H9 (cell line): ENCODE results near the gene CHMP4A. TPM values are rescaled to one million over a fixed set of nuclear protein-coding genes. Genes with fewer than 3 reads are reported as not detected.

Source experiments
- DNase-seq: peaks from one replicate; pipeline ENCODE4 v3.0.0-alpha.2; 2017
- H2AFZ ChIP-seq: one replicate; pipeline ENCODE4 v1.6.1; 2013; ENCODE audit warnings: mild to moderate bottlenecking, low read length, control low read depth, moderate library complexity
- H2AK5ac ChIP-seq: 2 replicates; pipeline ENCODE4 v1.6.1; 2013; ENCODE audit warnings: low read length, control low read depth, mixed read lengths; ENCODE audit not compliant: insufficient read length
- H2BK120ac ChIP-seq: one replicate; pipeline ENCODE4 v1.6.1; 2013; ENCODE audit warnings: low read depth, mild to moderate bottlenecking, low read length, control low read depth, inconsistent platforms; ENCODE audit not compliant: poor library complexity, severe bottlenecking
- H2BK12ac ChIP-seq: 2 replicates; pipeline ENCODE4 v1.6.1; 2013; ENCODE audit warnings: low read length, control low read depth, mixed read lengths, low read depth; ENCODE audit not compliant: insufficient read length
- H2BK15ac ChIP-seq: 2 replicates; pipeline ENCODE4 v1.6.1; 2013; ENCODE audit warnings: low read depth, low read length, control low read depth
- H2BK20ac ChIP-seq: one replicate; pipeline ENCODE4 v1.6.1; 2013; ENCODE audit warnings: low read depth, mild to moderate bottlenecking, low read length, control low read depth, inconsistent platforms; ENCODE audit not compliant: poor library complexity, severe bottlenecking
- H2BK5ac ChIP-seq: 2 replicates; pipeline ENCODE4 v1.6.1; 2013; ENCODE audit warnings: low read length, control low read depth, mixed read lengths; ENCODE audit not compliant: insufficient read length
- H3K14ac ChIP-seq: 2 replicates; pipeline ENCODE4 v1.6.1; 2013; ENCODE audit warnings: low read length, control low read depth; ENCODE audit not compliant: insufficient read depth
- H3K18ac ChIP-seq: 2 replicates; pipeline ENCODE4 v1.6.1; 2013; ENCODE audit warnings: low read depth, mild to moderate bottlenecking, mixed read lengths, low read length, control low read depth; ENCODE audit not compliant: insufficient read length
- H3K23ac ChIP-seq: 2 replicates; pipeline ENCODE4 v1.6.1; 2013; ENCODE audit warnings: low read length, control low read depth, mixed read lengths, low read depth; ENCODE audit not compliant: insufficient read length
- H3K23me2 ChIP-seq: 2 replicates; pipeline ENCODE4 v1.6.1; 2013; ENCODE audit warnings: low read depth, mild to moderate bottlenecking, mixed read lengths, low read length, control low read depth; ENCODE audit not compliant: insufficient read length, poor library complexity, severe bottlenecking
- H3K27ac ChIP-seq: 2 replicates; pipeline ENCODE4 v1.5.1; 2013; ENCODE audit warnings: low read length, control low read depth, mixed read lengths, low read depth; ENCODE audit not compliant: insufficient read length
- H3K27me3 ChIP-seq: 2 replicates; pipeline ENCODE4 v1.6.1; 2013; ENCODE audit warnings: low read length, control low read depth, inconsistent platforms; ENCODE audit not compliant: insufficient read depth
- H3K4ac ChIP-seq: 2 replicates; pipeline ENCODE4 v1.6.1; 2013; ENCODE audit warnings: low read depth, mild to moderate bottlenecking, control low read depth, inconsistent platforms, low read length, moderate library complexity
- H3K4me1 ChIP-seq: 2 replicates; pipeline ENCODE4 v1.6.1; 2013; ENCODE audit warnings: low read length, control low read depth, inconsistent platforms; ENCODE audit not compliant: insufficient read depth
- H3K4me2 ChIP-seq: 2 replicates; pipeline ENCODE4 v1.6.1; 2013; ENCODE audit warnings: low read length, control low read depth, mixed read lengths; ENCODE audit not compliant: insufficient read length, insufficient read depth
- H3K56ac ChIP-seq: 2 replicates; pipeline ENCODE4 v1.6.1; 2013; ENCODE audit warnings: low read depth, mild to moderate bottlenecking, mixed read lengths, low read length, control low read depth; ENCODE audit not compliant: insufficient read length
- H3K79me1 ChIP-seq: 2 replicates; pipeline ENCODE4 v1.6.1; 2013; ENCODE audit warnings: low read depth, mild to moderate bottlenecking, moderate library complexity, low read length, control low read depth, inconsistent platforms; ENCODE audit not compliant: insufficient read depth, poor library complexity, severe bottlenecking
- H3K79me2 ChIP-seq: 2 replicates; pipeline ENCODE4 v1.6.1; 2013; ENCODE audit warnings: low read length, control low read depth, inconsistent platforms; ENCODE audit not compliant: insufficient read depth
- H3K9ac ChIP-seq: 2 replicates; pipeline ENCODE4 v1.6.1; 2013; ENCODE audit warnings: low read length, control low read depth, mixed read lengths; ENCODE audit not compliant: insufficient read length; ENCODE audit errors: extremely low read depth
- H3K9me3 ChIP-seq: one replicate; pipeline ENCODE4 v1.6.1; 2013; ENCODE audit warnings: low read depth, low read length, inconsistent platforms; ENCODE audit not compliant: control insufficient read depth
- H3T11ph ChIP-seq: one replicate; pipeline ENCODE4 v1.6.1; 2013; ENCODE audit warnings: mild to moderate bottlenecking, low read length, control low read depth, inconsistent platforms
- H4K20me1 ChIP-seq: one replicate; pipeline ENCODE4 v1.6.1; 2013; ENCODE audit not compliant: control insufficient read depth, insufficient read length, insufficient read depth
- H4K5ac ChIP-seq: 2 replicates; pipeline ENCODE4 v1.6.1; 2013; ENCODE audit warnings: low read depth, mild to moderate bottlenecking, mixed read lengths, low read length, control low read depth; ENCODE audit not compliant: insufficient read length
- H4K8ac ChIP-seq: replicated peaks from 2 replicates; pipeline ENCODE4 v1.6.1; 2013; ENCODE audit warnings: low read length, control low read depth, mixed read lengths, low read depth; ENCODE audit not compliant: insufficient read length
- H4K91ac ChIP-seq: 2 replicates; pipeline ENCODE4 v1.6.1; 2013; ENCODE audit warnings: low read depth, mild to moderate bottlenecking, moderate library complexity, mixed read lengths, low read length, control low read depth; ENCODE audit not compliant: insufficient read length
- H3K27ac Mint-ChIP-seq, 3 experiments: 2 replicates in 2 of 3; 3 replicates in 1 of 3; pipeline ENCODE4 v1.8.0; 2020 to 2021; ENCODE audit warnings: mixed read lengths in 3 of 3, mild to moderate bottlenecking in 1 of 3, moderate library complexity in 1 of 3
- H3K27me3 Mint-ChIP-seq: 2 replicates; pipeline ENCODE4 v1.8.0; 2021; ENCODE audit warnings: low read depth, mild to moderate bottlenecking, moderate library complexity, mixed read lengths
- H3K36me3 Mint-ChIP-seq, 3 experiments: 2 replicates in 2 of 3; 3 replicates in 1 of 3; pipeline ENCODE4 v1.8.0; 2020 to 2021; ENCODE audit warnings: low read depth in 3 of 3, mixed read lengths in 3 of 3; ENCODE audit not compliant: insufficient read depth in 1 of 3
- H3K4me1 Mint-ChIP-seq, 2 experiments: 2 replicates each; pipeline ENCODE4 v1.8.0; 2020; ENCODE audit warnings: mixed read lengths in 2 of 2
- H3K4me3 Mint-ChIP-seq, 2 experiments: 2 replicates in 1 of 2; 3 replicates in 1 of 2; pipeline ENCODE4 v1.8.0; 2020 to 2021; ENCODE audit warnings: mild to moderate bottlenecking in 2 of 2, mixed read lengths in 2 of 2, moderate library complexity in 1 of 2
- H3K9me3 Mint-ChIP-seq, 2 experiments: 2 replicates in 1 of 2; 3 replicates in 1 of 2; pipeline ENCODE4 v1.8.0; 2020; ENCODE audit warnings: mild to moderate bottlenecking in 2 of 2, mixed read lengths in 2 of 2, moderate library complexity in 1 of 2
- CTCF ChIP-seq: fragments of 200-600 bp; sonication (generic); conservative IDR thresholded peaks from 3 replicates; pipeline ENCODE4 v1.8.0; 2021; ENCODE audit warnings: antibody characterized with exemption, mild to moderate bottlenecking
- WGBS: extraction: QIAGEN DNeasy Blood & Tissue Kit; methylation state at CpG from one replicate; pipeline ENCODE4 v1.1.7; 2013; ENCODE audit warnings: missing lambda C conversion rate, low lambda C conversion rate, mixed read lengths; ENCODE audit not compliant: insufficient read length; ENCODE audit errors: extremely low coverage; 5-methylcytosine and 5-hydroxymethylcytosine counted together
- total RNA-seq: library from RNA; stranded (reverse); gene quantifications from 2 replicates; pipeline ENCODE4 v1.2.1, GENCODE V29; 2021

The CHMP4A gene
- total RNA-seq, 1 experiment from 2014 or later, result 46.2 TPM

DNA sequence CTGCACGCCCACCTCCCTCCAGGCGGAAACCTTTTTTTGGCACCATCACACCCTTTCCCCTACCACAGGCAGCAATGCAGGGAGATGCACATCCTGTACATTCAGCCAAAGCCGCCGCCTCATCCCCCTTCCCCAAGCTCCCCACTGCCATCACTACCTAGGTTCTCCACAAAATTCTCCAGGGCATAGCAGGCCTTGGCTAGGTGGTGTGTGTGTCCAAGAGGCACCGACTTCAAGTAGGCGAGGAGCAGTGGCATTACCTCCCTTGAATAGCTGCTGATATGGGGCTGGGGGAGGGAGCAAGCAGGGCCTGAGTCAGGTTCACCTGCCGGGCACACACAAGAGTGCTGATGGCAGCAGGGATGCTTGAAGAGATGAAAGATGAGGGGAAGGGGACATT lies 28.3 kb downstream of the CHMP4A start:
- no peaks in the 10 kb centered on the region; the same call in 1 of the 2 replicates for H3K27me3 Mint-ChIP-seq
- peaks cover 14 to 15% of the 10 kb centered on the region in 2 experiments for H3K4me1 Mint-ChIP-seq

More for the DNA sequence above, 28.3 kb downstream of the CHMP4A start:
- H3K14ac ChIP-seq, result no peak overlapping the region
- H3K23ac ChIP-seq, result no peak overlapping the region
- Mint-ChIP-seq H3K27ac (peak overlapping the region in 1 of 3 experiments; percentile 31; a peak in 1 of 7 replicates), H3K36me3 (peaks cover 36 to 85% (median 67%) of the 10 kb centered on the region in 3 experiments; a peak in 6 of 7 replicates), H3K4me3 (no peak overlapping the region), H3K9me3 (no peaks in the 10 kb centered on the region)
- H4K8ac ChIP-seq, result no peak overlapping the region
- no peak overlapping the region for H2AFZ ChIP-seq
- no peak overlapping the region for H3K56ac ChIP-seq
- H4K20me1 ChIP-seq, result no peaks in the 10 kb centered on the region
- H3K9me3 ChIP-seq, result no peaks in the 10 kb centered on the region
- H2AK5ac ChIP-seq, result no peak overlapping the region
- H2BK15ac ChIP-seq, result no peak overlapping the region
- H3K9ac ChIP-seq, result no peak overlapping the region
- no peak overlapping the region for H2BK120ac ChIP-seq
- H2BK12ac ChIP-seq, result no peak overlapping the region
- no peak for DNase-seq
- H3K4me1 ChIP-seq, result no peaks in the 10 kb centered on the region; the same call in 1 of the 2 replicates
- no peaks in the 10 kb centered on the region for H3K79me2 ChIP-seq
- H2BK5ac ChIP-seq, result no peak overlapping the region
- no peaks in the 10 kb centered on the region for H3K23me2 ChIP-seq
- H3K4me2 ChIP-seq, result no peak overlapping the region
- H4K5ac ChIP-seq, result no peak overlapping the region
- no peak overlapping the region for H3K27ac ChIP-seq
- H4K91ac ChIP-seq, result no peak overlapping the region
- TF ChIP-seq CTCF, result no peak
- H3K4ac ChIP-seq, result no peak overlapping the region
- H3K79me1 ChIP-seq, result peaks cover 4% of the 10 kb centered on the region
- H3K18ac ChIP-seq, result no peak overlapping the region
- no CpG with 5 or more reads among the region's 7 CpGs for WGBS
- no peaks in the 10 kb centered on the region for H3K27me3 ChIP-seq
- H3T11ph ChIP-seq, result no peak overlapping the region
- no peak overlapping the region for H2BK20ac ChIP-seq
